GM19372 (cell line): ENCODE measurements around the gene GNB1.

Experiments used
- ATAC-seq: cut with Tn5 transposase; IDR thresholded peaks from one replicate; pipeline ENCODE4 v1.9.1; 2021; ENCODE audit warnings: mild to moderate bottlenecking, low read depth, moderate library complexity; ENCODE audit not compliant: unreplicated experiment

Gene GNB1

GRCh38 chr1:1832820-1833219, 58.1 kb downstream of the GNB1 start:
- no peak for ATAC-seq

GRCh38 chr1:1832166-1832565, 58.7 kb downstream of the GNB1 start:
- no peak for ATAC-seq

- no peak for ATAC-seq
Measured at GRCh38 chr1:1827089-1827848, 63.6 kb downstream of the GNB1 start.

GRCh38 chr1:1826356-1827088, 64.4 kb downstream of the GNB1 start:
- no peak for ATAC-seq

GRCh38 chr1:1825217-1825616, 65.7 kb downstream of the GNB1 start:
- ATAC-seq = no peak

GRCh38 chr1:1819762-1820161, 71.1 kb downstream of the GNB1 start:
- no peak for ATAC-seq

GRCh38 chr1:1817221-1817620, 73.7 kb downstream of the GNB1 start:
- no peak for ATAC-seq

- no peak for ATAC-seq
Measured at GRCh38 chr1:1815606-1816281, 75.1 kb downstream of the GNB1 start.

GRCh38 chr1:1809489-1809888, 81.4 kb downstream of the GNB1 start:
- ATAC-seq = no peak

- ATAC-seq = no peak
Measured at GRCh38 chr1:1808206-1808605, 82.7 kb downstream of the GNB1 start.

GRCh38 chr1:1806890-1807289, 84.0 kb downstream of the GNB1 start:
- ATAC-seq = no peak

GRCh38 chr1:1804301-1804700, 86.6 kb downstream of the GNB1 start:
- ATAC-seq = no peak

GRCh38 chr1:1802871-1803270, 88.0 kb downstream of the GNB1 start:
- ATAC-seq = no peak

GRCh38 chr1:1799716-1800115, 91.2 kb downstream of the GNB1 start:
- ATAC-seq = no peak

GRCh38 chr1:1797731-1798341, 93.1 kb downstream of the GNB1 start:
- no peak for ATAC-seq

- no peak for ATAC-seq
Measured at GRCh38 chr1:1796466-1796865, 94.4 kb downstream of the GNB1 start.

- ATAC-seq = no peak
Measured at GRCh38 chr1:1794999-1795398, 95.9 kb downstream of the GNB1 start.

- ATAC-seq = no peak
Measured at GRCh38 chr1:1793481-1794244, 97.2 kb downstream of the GNB1 start.

- no peak for ATAC-seq
Measured at GRCh38 chr1:1788646-1789431, 102.0 kb downstream of the GNB1 start.

GRCh38 chr1:1788136-1788535, 102.8 kb downstream of the GNB1 start:
- ATAC-seq = no peak
